GM21723 (cell line): ENCODE results near the gene ZNF814.
"Not testable (repeated sequence)": the region's sequence is repeated elsewhere in the genome, so short reads cannot be mapped to it uniquely, and the experiment has no call there.

Experiments used
- ATAC-seq: cut with Tn5 transposase; IDR thresholded peaks from one replicate; pipeline ENCODE4 v1.9.1; 2021; ENCODE audit warnings: mild to moderate bottlenecking, moderate library complexity; ENCODE audit not compliant: unreplicated experiment

The ZNF814 gene

GRCh38 chr19:57819475-57820148 lies 69.2 kb downstream of the ZNF814 start:
- ATAC-seq: peak; percentile 84

- ATAC-seq: no peak
Observed at GRCh38 chr19:57818378-57818777, 70.5 kb downstream of the ZNF814 start.

DNA sequence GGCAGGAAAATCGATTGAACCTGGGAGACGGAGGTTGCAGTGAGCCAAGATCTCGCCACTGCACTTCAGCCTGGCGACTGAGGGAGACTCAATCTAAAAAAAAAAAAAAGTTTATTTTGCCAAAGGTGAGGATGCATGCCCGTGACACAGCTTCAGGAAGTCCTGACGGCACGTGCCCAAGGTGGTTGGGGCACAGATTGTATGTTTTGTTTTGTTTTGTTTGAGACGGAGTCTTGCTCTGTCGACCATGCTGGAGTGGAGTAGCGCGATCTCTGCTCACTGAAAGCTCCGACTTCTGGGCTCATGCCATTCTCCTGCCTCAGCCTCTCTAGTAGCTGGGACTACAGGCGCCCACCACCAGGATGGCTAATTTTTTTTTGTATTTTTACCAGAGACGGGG lies 70.9 kb downstream of the ZNF814 start:
- no peak for ATAC-seq

- no peak for ATAC-seq
Observed at GRCh38 chr19:57816652-57817051, 72.2 kb downstream of the ZNF814 start.

DNA sequence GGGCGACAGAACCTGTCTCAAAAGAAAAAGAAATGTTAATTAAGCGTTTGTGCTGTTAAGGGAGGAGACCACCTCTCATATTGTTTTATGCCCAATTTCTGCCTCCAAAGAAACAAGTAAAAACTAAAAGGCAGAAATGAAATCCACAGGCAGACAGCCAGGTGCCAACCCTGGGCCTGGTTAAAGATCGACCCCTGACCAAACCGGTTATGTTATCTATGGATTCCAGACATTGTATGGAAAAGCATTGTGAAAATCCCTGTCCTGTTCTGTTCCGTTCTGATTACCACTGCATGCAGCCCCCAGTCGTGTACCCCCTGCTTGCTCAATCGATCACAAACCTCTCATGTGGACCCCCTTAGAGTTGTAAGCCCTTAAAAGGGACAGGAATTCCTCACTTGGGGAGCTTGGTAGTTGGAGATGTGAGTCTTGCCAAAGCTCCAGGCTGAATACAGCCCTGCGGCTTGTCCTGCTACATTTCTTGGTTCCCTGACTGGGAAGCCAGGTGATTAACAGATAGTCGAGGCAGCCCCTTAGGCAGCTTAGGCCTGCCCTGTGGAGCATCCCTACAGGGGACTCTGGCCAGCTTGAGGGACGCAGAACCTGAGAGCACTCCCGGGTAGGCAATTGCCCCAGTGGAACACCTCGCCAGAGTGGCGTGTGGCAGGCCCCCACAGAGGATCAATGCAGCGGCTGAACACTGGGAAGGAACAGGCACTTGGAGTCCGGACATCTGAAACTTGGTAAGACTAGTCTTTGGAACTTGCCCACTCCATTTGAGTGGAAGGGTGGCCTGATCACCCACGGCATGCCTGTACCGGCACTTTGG lies 73.4 kb downstream of the ZNF814 start:
- no peak for ATAC-seq

DNA sequence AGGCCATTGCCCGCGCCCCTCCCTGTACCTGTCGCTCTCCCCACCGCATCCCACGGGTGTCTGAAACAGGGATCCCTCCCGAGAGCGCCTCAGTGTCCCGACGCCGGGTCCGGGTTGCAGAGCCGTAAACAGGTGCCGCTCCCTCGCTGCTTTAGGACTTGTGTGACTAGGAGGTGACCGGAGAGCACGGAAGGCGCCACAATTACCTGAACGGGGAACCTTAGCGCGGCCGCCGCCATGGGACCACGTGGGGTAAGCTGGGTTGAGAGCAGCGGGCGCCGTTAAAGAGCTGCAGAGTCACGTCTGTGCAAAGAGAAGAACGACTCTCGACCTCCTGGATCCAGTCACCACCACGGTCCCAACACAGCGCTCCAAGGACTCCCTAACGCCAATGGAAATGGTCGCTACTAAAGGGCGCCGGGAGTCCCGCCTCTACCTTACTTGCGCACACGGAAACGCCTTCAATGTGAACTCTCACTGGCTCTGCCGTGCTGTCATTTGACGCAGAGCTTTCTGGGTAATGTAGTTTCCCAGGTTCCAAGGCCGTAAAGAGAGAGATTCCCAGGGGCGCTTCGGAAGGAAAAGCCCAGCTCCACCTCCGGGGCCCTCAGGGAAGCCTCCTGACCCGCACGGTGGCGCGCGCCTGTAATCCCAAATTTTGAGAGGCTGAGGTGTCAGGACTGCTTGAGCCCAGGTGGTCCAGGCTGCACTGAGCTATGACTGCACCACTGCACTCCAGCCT lies 74.2 kb downstream of the ZNF814 start, which contains the start of gene ZNF552:
Gene ZNF552 (minus strand): TSS at position 409 of the 742 bp plus-strand sequence. CDS start 170 bp downstream, at position 239.
- ATAC-seq: peak; percentile 63

DNA sequence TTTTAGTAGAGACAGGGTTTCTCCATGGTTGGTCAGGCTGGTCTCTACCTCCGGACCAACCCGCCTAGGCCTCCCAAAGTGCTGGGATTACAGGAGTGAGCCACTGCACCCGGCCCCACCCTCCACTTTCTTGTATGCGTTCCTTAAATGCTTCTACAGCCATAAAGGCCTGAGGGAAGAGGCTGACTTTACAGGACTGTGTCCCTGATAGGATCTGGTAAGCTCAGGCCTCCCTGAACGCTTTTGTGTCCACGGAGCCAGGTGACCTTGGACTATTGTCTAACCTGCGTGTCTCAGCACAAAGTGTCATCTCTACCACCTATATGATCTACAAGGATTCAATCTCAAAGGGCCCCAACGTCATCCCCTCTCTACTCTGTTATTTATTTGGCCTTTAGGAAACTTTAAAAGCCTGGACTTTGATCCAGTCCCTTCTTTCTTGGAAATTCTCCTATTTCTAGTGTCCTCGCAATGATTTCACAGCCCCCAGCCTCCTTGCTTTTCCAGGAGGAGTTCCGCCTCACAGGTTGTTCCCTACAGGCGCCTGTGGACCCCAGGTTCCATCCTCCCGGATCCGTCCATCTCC lies 74.8 kb downstream of the ZNF814 start:
- no peak for ATAC-seq

GRCh38 chr19:57812975-57813820 lies 75.6 kb downstream of the ZNF814 start:
- not testable (repeated sequence) for ATAC-seq

GRCh38 chr19:57812226-57812625 lies 76.6 kb downstream of the ZNF814 start:
- peak; percentile 43 for ATAC-seq

GRCh38 chr19:57810410-57811295 lies 78.2 kb downstream of the ZNF814 start:
- not testable (repeated sequence) for ATAC-seq

DNA sequence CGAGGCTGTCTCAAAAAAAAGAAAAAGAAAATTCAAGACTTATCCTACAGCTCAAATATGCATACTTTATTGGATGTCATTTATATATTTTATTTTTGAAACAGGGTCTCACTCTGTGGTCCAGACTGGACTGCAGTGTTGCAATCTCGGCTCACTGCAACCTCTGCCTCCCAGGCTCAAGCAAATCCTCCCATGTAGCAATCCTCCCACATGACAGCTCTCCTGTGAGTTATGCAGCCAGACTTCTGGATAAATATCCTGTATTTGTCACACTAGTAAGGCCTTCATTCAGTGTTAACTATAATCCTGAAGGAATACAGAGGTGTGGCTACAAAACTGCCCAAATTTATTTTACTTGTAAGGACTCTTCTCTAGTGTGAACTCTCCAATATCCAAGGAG lies 81.3 kb downstream of the ZNF814 start:
- ATAC-seq: no peak

- no peak for ATAC-seq
Observed at GRCh38 chr19:57803594-57804325, 85.1 kb downstream of the ZNF814 start.

- no peak for ATAC-seq
Observed at GRCh38 chr19:57803265-57803593, 85.6 kb downstream of the ZNF814 start.

GRCh38 chr19:57802269-57802668 lies 86.6 kb downstream of the ZNF814 start:
- no peak for ATAC-seq

GRCh38 chr19:57800696-57801095 lies 88.1 kb downstream of the ZNF814 start:
- ATAC-seq: no peak
